Omental fat pad (tissue), 4 donors: ENCODE measurements around the gene CAMK4. TPM values are rescaled to one million over a fixed set of nuclear protein-coding genes. Genes with fewer than 3 reads are reported as not detected.

Experiments used
- ATAC-seq: fragments of 150-250 bp; one replicate; pipeline ENCODE4 v1.9.1; 2016; ENCODE audit warnings: mild to moderate bottlenecking, moderate library complexity; ENCODE audit not compliant: low FRiP score
- DNase-seq: peaks from one replicate; pipeline ENCODE4 v3.0.0-alpha.2; 2019; ENCODE audit warnings: low spot score
- CTCF ChIP-seq, 3 donors: fragments of 450-650 bp; IDR thresholded peaks; one replicate each; pipeline ENCODE4 v1.5.1; 2016 to 2017; ENCODE audit warnings: antibody characterized with exemption in 3 of 3, mild to moderate bottlenecking in 3 of 3, moderate library complexity in 2 of 3
- total RNA-seq, 4 donors: library from RNA; depleted of rRNA; stranded (reverse); fragments of >200 nt; gene quantifications; one replicate each; pipeline ENCODE4 v1.1.0, GENCODE V29; 2016

Gene CAMK4
- total RNA-seq, 4 donors from 2014 or later: 0.44 to 3.8 (median 1.7) TPM

GRCh38 chr5:111228520-111229220, 4.5 kb downstream of the CAMK4 start:
- no peak for TF ChIP-seq CTCF (IDR thresholded peaks at IDR 0.05)
- ATAC-seq: no peak

GRCh38 chr5:111229221-111229835, 5.1 kb downstream of the CAMK4 start:
- no peak for TF ChIP-seq CTCF (IDR thresholded peaks at IDR 0.05)
- no peak for ATAC-seq

More at GRCh38 chr5:111228520-111229220, 4.5 kb downstream of the CAMK4 start:
- no peak for DNase-seq

GRCh38 chr5:111229871-111230810, 6.0 kb downstream of the CAMK4 start:
- no peak for DNase-seq
- TF ChIP-seq CTCF (IDR thresholded peaks at IDR 0.05): no peak
- no peak for ATAC-seq

More at GRCh38 chr5:111229221-111229835, 5.1 kb downstream of the CAMK4 start:
- DNase-seq: no peak

GRCh38 chr5:111231119-111231518, 6.9 kb downstream of the CAMK4 start:
- ATAC-seq: no peak
- no peak for TF ChIP-seq CTCF (IDR thresholded peaks at IDR 0.05)
- DNase-seq: no peak

DNA sequence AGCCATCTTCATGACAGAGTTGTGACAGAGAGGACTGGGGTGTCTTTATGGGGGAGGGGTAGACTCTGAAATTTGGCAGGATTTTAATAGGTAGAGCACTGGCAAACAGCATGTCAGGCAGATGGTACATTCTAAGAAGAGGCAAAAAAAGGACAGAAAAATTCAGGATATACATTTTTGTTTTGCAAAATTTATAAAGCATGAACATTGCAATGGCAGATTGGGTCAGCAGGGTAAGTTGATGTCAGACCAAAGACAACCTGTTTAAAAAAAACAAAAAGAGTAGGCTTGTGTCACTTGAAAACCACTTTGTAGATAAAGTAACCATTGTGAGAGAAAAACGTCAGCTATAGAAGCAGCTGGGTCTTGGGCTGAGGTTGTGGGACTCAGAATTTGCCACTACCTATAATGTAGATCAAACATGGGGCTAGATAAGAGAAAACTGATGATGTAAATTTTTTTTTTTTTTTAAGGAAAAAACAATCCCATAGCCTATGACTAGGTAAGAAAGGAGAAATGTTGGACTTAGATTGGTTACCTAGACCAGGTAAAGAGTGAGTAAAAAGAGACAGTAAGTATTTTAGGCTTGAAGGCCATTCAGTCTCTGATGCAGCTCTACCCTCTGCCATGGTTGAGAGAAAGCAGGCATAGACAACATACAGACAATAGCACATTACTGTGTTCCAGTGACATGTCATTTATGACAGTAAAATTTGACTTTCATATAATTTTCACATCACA, 8.3 kb downstream of the CAMK4 start:
- TF ChIP-seq CTCF (IDR thresholded peaks at IDR 0.05): no peak
- DNase-seq (no peak), ATAC-seq (no peak)

DNA sequence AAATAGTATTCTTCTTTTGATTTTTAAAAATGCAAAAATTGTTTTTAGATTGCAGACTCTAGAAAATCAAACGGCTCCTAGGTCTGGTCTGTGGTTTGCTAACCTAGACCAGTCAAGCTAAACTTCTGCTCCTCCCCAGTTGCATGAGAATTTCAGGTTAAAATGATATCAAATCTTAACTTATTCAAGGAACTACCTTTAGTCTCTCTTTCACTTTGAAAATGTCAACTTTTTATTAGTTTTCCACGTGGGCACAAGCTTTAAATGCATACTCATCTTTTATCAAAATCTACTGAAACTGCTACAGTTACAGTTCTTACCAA, 8.8 kb downstream of the CAMK4 start:
- DNase-seq (no peak), ATAC-seq (no peak)
- TF ChIP-seq CTCF (IDR thresholded peaks at IDR 0.05): no peak
